H1 (cell line): Measurements from ENCODE around the gene ARHGAP42. TPM values are rescaled to one million over a fixed set of nuclear protein-coding genes. Genes with fewer than 3 reads are reported as not detected.

Experiments used
- KDM5A ChIP-seq: fragments of 200-600 bp; IDR thresholded peaks from 2 replicates; pipeline ENCODE4 v1.7.1; 2012; ENCODE audit warnings: mild to moderate bottlenecking, low read length, inconsistent platforms, mixed read lengths
- PHF8 ChIP-seq: fragments of 200-600 bp; sonication (generic); conservative IDR thresholded peaks from 2 replicates; pipeline ENCODE4 v1.7.1; 2012; ENCODE audit warnings: low read depth, mild to moderate bottlenecking, inconsistent platforms, low read length, moderate library complexity
- POLR2A ChIP-seq, 2 experiments: IDR thresholded peaks; 1 replicate in 1 of 2; 2 replicates in 1 of 2; pipeline ENCODE4 v1.6.1; 2011; ENCODE audit warnings: low read depth in 2 of 2, low read length in 2 of 2, mild to moderate bottlenecking in 2 of 2; ENCODE audit errors: control extremely low read depth in 1 of 2
- RFX5 ChIP-seq: IDR thresholded peaks from 2 replicates; pipeline ENCODE4 v1.6.1; 2011; ENCODE audit warnings: low read depth, low read length, improper control_type of control experiment, borderline replicate concordance
- polyA plus RNA-seq, 7 experiments: library from polyadenylated mRNA; depleted of rRNA in 3 of 7; stranded (reverse) in 5 of 7; unstranded in 2 of 7; fragments of >200 nt in 5 of 7; fragments of 200-250 nt in 2 of 7; gene quantifications; 1 replicate in 5 of 7; 2 replicates in 1 of 7; 4 replicates in 1 of 7; pipeline versions ENCODE4 v1.2.1 to v1.2.3, GENCODE V29; 2011 to 2013; ENCODE audit warnings: missing spikeins in 2 of 7, mixed read lengths in 2 of 7
- total RNA-seq: library from RNA; stranded (reverse); fragmentation: NEBNext Ultra II Directional; extraction: Animal tissue kit (Norgen Biotek cat#: 25700); gene quantifications from 2 replicates; pipeline ENCODE4 v1.2.1, GENCODE V29; 2021
- TF ChIP-seq, protein P1 (sequence below): IDR thresholded peaks from 2 replicates; pipeline ENCODE4 v1.6.1; 2011; ENCODE audit warnings: low read length, improper control_type of control experiment

ARHGAP42 gene
- total and polyA plus RNA-seq, 2 of the 8 experiments (the other 6 are each of a cell fraction or from before 2014, with no cell fraction given) = 22.2 to 33.5 TPM

DNA sequence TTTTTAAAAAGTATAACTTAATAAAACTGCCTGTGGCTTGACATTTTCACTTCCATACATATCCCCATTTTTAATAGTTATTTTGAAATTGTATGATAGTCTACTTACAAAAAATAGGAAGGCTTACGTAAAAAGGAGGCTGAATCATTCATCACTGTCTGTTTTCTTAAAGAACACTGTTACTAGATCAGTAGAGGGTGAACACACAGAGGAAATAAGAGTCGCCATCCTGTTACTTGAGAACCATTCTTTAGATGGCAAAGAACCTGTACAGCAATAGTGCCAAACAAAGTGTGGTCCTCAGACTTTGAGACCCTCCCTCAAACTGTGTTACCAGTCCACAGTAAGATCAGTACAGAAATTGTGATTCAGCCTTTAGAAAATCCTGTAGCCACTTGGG, 261.8 kb downstream of the ARHGAP42 start (continued):
- TF ChIP-seq, protein P1, sequence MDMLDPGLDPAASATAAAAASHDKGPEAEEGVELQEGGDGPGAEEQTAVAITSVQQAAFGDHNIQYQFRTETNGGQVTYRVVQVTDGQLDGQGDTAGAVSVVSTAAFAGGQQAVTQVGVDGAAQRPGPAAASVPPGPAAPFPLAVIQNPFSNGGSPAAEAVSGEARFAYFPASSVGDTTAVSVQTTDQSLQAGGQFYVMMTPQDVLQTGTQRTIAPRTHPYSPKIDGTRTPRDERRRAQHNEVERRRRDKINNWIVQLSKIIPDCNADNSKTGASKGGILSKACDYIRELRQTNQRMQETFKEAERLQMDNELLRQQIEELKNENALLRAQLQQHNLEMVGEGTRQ = no peak
- no peak for TF ChIP-seq POLR2A (IDR thresholded peaks at IDR 0.05; ENCODE audit: control extremely low read depth in 1 of 2, low read depth in 2 of 2, low read length in 2 of 2)
- TF ChIP-seq KDM5A = no peak
- TF ChIP-seq RFX5 = no peak
- TF ChIP-seq PHF8 = no peak
